ENCODE measurements around the gene NKD1. TPM values are rescaled to one million over a fixed set of nuclear protein-coding genes. Genes with fewer than 3 reads are reported as not detected.

NKD1 gene
- total and polyA plus RNA-seq, 8 donors = 0.44 to 284 (median 2.1) TPM

GRCh38 chr16:50651835-50652438 is 103.7 kb downstream of the NKD1 start:
- WGBS, 5 donors = 96 to 98% (median 97%) methylated on average over 3 of the region's 3 CpGs
- Histone ChIP-seq H3K4me3 (no peak overlapping the region), H3K27ac (no peak overlapping the region), H3K27me3 (no peaks in the 10 kb centered on the region), H3K9me3 (no peaks in the 10 kb centered on the region), H3K4me1 (no peaks in the 10 kb centered on the region), H3K36me3 (peaks cover 0 to 16% (median 0%) of the 10 kb centered on the region in 4 donors)
- DNase-seq = no peak
- intact Hi-C loops (cut with DNase I; ENCODE audit: low total_unique reads) = no loop called here
- TF ChIP-seq EP300 (IDR thresholded peaks at IDR 0.05) (no peak), POLR2A (IDR thresholded peaks at IDR 0.05) (no peak), POLR2AphosphoS5 (IDR thresholded peaks at IDR 0.05) (no peak)
- TF ChIP-seq, protein P1, sequence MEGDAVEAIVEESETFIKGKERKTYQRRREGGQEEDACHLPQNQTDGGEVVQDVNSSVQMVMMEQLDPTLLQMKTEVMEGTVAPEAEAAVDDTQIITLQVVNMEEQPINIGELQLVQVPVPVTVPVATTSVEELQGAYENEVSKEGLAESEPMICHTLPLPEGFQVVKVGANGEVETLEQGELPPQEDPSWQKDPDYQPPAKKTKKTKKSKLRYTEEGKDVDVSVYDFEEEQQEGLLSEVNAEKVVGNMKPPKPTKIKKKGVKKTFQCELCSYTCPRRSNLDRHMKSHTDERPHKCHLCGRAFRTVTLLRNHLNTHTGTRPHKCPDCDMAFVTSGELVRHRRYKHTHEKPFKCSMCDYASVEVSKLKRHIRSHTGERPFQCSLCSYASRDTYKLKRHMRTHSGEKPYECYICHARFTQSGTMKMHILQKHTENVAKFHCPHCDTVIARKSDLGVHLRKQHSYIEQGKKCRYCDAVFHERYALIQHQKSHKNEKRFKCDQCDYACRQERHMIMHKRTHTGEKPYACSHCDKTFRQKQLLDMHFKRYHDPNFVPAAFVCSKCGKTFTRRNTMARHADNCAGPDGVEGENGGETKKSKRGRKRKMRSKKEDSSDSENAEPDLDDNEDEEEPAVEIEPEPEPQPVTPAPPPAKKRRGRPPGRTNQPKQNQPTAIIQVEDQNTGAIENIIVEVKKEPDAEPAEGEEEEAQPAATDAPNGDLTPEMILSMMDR (IDR thresholded peaks at IDR 0.05) = no peak

- H3K36me3 ChIP-seq = peaks cover 0 to 16% (median 0%) of the 10 kb centered on the region in 4 donors
- intact Hi-C loops (cut with DNase I; ENCODE audit: low total_unique reads) = no loop called here
- no peak for DNase-seq
- H3K9me3 ChIP-seq = no peaks in the 10 kb centered on the region
- no peaks in the 10 kb centered on the region for H3K4me1 ChIP-seq
- H3K4me3 ChIP-seq = no peak overlapping the region
- H3K27ac ChIP-seq = no peak overlapping the region
- TF ChIP-seq, protein P1 (IDR thresholded peaks at IDR 0.05) = no peak
- TF ChIP-seq POLR2AphosphoS5 (IDR thresholded peaks at IDR 0.05) (no peak), POLR2A (IDR thresholded peaks at IDR 0.05) (no peak), EP300 (IDR thresholded peaks at IDR 0.05) (no peak)
- H3K27me3 ChIP-seq = no peaks in the 10 kb centered on the region
- 63 to 76% (median 66%) methylated on average over 14 of the region's 14 CpGs for whole genome bisulfite sequencing, 5 donors
Measured at GRCh38 chr16:50652836-50653425, 104.7 kb downstream of the NKD1 start.

DNA sequence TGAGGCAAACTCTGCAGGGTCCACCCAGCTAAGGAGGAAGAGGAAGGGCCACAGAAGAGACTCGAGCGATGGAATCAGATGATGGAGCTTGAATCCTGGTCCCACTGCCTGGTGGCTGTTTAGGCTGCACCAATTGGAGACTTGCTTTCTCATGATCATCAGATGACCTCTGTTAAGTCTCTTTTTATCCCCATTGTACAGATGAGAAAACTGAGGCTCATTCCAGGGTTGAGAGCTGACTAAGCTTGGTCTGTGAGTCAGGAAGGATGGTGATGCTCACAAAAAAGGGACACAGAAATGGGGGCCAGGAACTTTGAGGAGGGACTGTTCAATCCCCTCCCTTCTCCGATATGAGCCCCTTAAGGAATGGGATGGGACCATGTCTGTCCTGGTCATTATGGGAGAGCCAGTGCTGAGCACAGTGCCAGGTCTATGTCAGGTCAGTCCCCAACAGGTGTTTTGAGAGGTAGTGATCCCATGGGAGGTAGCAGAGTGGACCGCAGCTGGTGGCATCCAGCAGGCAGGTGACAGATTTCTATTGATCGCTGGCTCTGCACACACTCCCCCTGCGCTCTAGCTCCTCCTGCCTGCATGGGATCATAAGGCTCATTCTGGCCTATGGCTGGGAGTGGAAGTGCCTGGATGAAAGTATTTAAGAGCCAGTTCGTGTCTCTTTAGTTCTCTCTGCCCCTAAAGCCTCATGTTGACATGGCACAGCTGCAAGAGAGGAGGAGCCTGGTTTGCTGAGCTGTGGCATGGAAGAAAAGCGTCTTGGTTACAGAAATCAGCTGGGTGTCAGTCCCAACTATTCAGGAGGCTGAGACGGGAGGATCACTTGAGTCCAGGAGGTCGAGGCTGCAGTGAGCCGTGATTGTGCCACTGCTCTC is 105.7 kb downstream of the NKD1 start:
- WGBS, 5 donors = 73 to 80% (median 77%) methylated on average over 11 of the region's 11 CpGs
- no peaks in the 10 kb centered on the region for H3K4me1 ChIP-seq
- peaks cover 0 to 6% (median 0%) of the 10 kb centered on the region in 4 donors for H3K36me3 ChIP-seq
- no peak for TF ChIP-seq EP300 (IDR thresholded peaks at IDR 0.05)
- no peak for TF ChIP-seq POLR2A (IDR thresholded peaks at IDR 0.05)
- no peak for TF ChIP-seq POLR2AphosphoS5 (IDR thresholded peaks at IDR 0.05)
- TF ChIP-seq, protein P1 (IDR thresholded peaks at IDR 0.05) = no peak
- intact Hi-C loops (cut with DNase I; ENCODE audit: low total_unique reads) = no loop called here
- no peaks in the 10 kb centered on the region for H3K9me3 ChIP-seq
- H3K4me3 ChIP-seq = no peak overlapping the region
- H3K27me3 ChIP-seq = no peaks in the 10 kb centered on the region
- no peak overlapping the region for H3K27ac ChIP-seq
- DNase-seq = peak in 1 of 2 donors; percentile 70

- Histone ChIP-seq H3K27me3 (no peaks in the 10 kb centered on the region), H3K36me3 (no peaks in the 10 kb centered on the region), H3K27ac (no peak overlapping the region), H3K4me3 (no peak overlapping the region), H3K9me3 (no peaks in the 10 kb centered on the region), H3K4me1 (no peaks in the 10 kb centered on the region)
- 87 to 94% (median 90%) methylated on average over 3 of the region's 3 CpGs for WGBS, 5 donors
- no peak for DNase-seq
- intact Hi-C loops (cut with DNase I; ENCODE audit: low total_unique reads) = no loop called here
- TF ChIP-seq POLR2A (IDR thresholded peaks at IDR 0.05) (no peak), POLR2AphosphoS5 (IDR thresholded peaks at IDR 0.05) (no peak), EP300 (IDR thresholded peaks at IDR 0.05) (no peak)
- TF ChIP-seq, protein P1 (IDR thresholded peaks at IDR 0.05) = no peak
Measured at GRCh38 chr16:50655558-50656055, 107.4 kb downstream of the NKD1 start.

Data from stomach (tissue), 9 donors.